Spleen (tissue), 11 donors: ENCODE data around the gene LUC7L. TPM values are rescaled to one million over a fixed set of nuclear protein-coding genes. Genes with fewer than 3 reads are reported as not detected.

Experiments used
- DNase-seq: peaks from one replicate; pipeline ENCODE4 v3.0.0-alpha.2; 2020
- H3K27ac ChIP-seq, 8 donors: fragments of 200-600 bp; sonication (generic) in 7 of 8; 1 replicate in 4 of 8; 2 replicates in 4 of 8; pipeline versions ENCODE4 v1.5.0 to v1.8.0; 2016 to 2021; ENCODE audit warnings: inconsistent platforms in 4 of 8, mild to moderate bottlenecking in 4 of 8, moderate library complexity in 1 of 8
- H3K27me3 ChIP-seq, 7 donors: fragments of 200-600 bp; sonication (generic) in 6 of 7; replicated peaks in 1 of 7; 1 replicate in 4 of 7; 2 replicates in 3 of 7; pipeline versions ENCODE4 v1.5.0 to v1.8.0; 2016 to 2021; ENCODE audit warnings: inconsistent platforms in 3 of 7, mild to moderate bottlenecking in 1 of 7
- H3K36me3 ChIP-seq, 6 donors: fragments of 200-600 bp; sonication (generic) in 5 of 6; 1 replicate in 4 of 6; 2 replicates in 2 of 6; pipeline versions ENCODE4 v1.5.0 to v1.8.0; 2016 to 2021; ENCODE audit warnings: inconsistent platforms in 2 of 6
- H3K4me1 ChIP-seq, 6 donors: fragments of 200-600 bp; sonication (generic) in 5 of 6; 1 replicate in 3 of 6; 2 replicates in 3 of 6; pipeline versions ENCODE4 v1.5.0 to v1.8.0; 2016 to 2021; ENCODE audit warnings: inconsistent platforms in 3 of 6
- H3K4me3 ChIP-seq, 8 donors: fragments of 200-600 bp; sonication (generic) in 7 of 8; 1 replicate in 4 of 8; 2 replicates in 4 of 8; pipeline versions ENCODE4 v1.5.0 to v1.8.0; 2016 to 2021; ENCODE audit warnings: inconsistent platforms in 4 of 8, mild to moderate bottlenecking in 4 of 8, moderate library complexity in 2 of 8
- H3K9me3 ChIP-seq, 8 donors: fragments of 200-600 bp; sonication (generic) in 7 of 8; 1 replicate in 4 of 8; 2 replicates in 4 of 8; pipeline versions ENCODE4 v1.5.0 to v1.8.0; 2016 to 2021; ENCODE audit warnings: inconsistent platforms in 4 of 8
- CTCF ChIP-seq, 11 experiments: fragments of 200-600 bp in 7 of 11; fragments of 450-650 bp in 4 of 11; sonication (generic) in 4 of 11; IDR thresholded peaks in 8 of 11; conservative IDR thresholded peaks in 3 of 11; 1 replicate in 7 of 11; 2 replicates in 4 of 11; pipeline versions ENCODE4 v1.4.0 to v1.8.0; 2016 to 2021; ENCODE audit warnings: antibody characterized with exemption in 11 of 11, inconsistent platforms in 4 of 11, mild to moderate bottlenecking in 1 of 11
- POLR2A ChIP-seq, 3 donors: fragments of 450-650 bp; IDR thresholded peaks; one replicate each; pipeline ENCODE4 v1.5.1; 2017; ENCODE audit warnings: antibody characterized with exemption in 3 of 3, mild to moderate bottlenecking in 1 of 3
- POLR2AphosphoS5 ChIP-seq, 3 donors: sonication (generic); formaldehyde crosslinking; IDR thresholded peaks; one replicate each; pipeline ENCODE4 v1.5.1; 2017; ENCODE audit warnings: antibody characterized with exemption in 3 of 3
- WGBS, 5 donors: extraction: QIAGEN DNeasy Blood & Tissue Kit in 3 of 5; methylation state at CpG; one replicate each; pipeline versions ENCODE4 v1.1.5 to v1.1.7; 2013 to 2018; 5-methylcytosine and 5-hydroxymethylcytosine counted together
- intact Hi-C: fragments of 100-400 bp; cut with DNase I; formaldehyde crosslinking; loops from one replicate; pipeline ENCODE4 v1.15.0; 2023; ENCODE audit warnings: low total_unique reads
- polyA plus RNA-seq, 3 donors: library from polyadenylated mRNA; stranded (reverse); fragments of 200-250 nt; gene quantifications; one replicate each; pipeline ENCODE4 v1.2.1, GENCODE V29; 2013
- total RNA-seq, 7 donors: library from RNA; depleted of rRNA in 3 of 7; stranded (reverse); fragments of >200 nt in 3 of 7; fragmentation: NEBNext Ultra II Directional in 4 of 7; extraction: Animal tissue kit (Norgen Biotek cat#: 25700) in 4 of 7; gene quantifications; one replicate each; pipeline versions ENCODE4 v1.1.0 to v1.2.1, GENCODE V29; 2016 to 2021
- donor health status: healthy with polysubstance abuse.
- donor health status: DM: no; HTN: no; CAD: no; lungs with moderate emphysema.
- donor health status: DM: no; HTN: no; CAD: no.
- donor health status: Bipolar disorder and iron deficiency.
- donor health status: healthy.
- donor health status: DM: no; HTN: no; CAD: no.
- donor health status: DM: yes; HTN: yes; CAD: no.

LUC7L gene
- total and polyA plus RNA-seq, 10 donors = 76.7 to 318 (median 108) TPM

DNA sequence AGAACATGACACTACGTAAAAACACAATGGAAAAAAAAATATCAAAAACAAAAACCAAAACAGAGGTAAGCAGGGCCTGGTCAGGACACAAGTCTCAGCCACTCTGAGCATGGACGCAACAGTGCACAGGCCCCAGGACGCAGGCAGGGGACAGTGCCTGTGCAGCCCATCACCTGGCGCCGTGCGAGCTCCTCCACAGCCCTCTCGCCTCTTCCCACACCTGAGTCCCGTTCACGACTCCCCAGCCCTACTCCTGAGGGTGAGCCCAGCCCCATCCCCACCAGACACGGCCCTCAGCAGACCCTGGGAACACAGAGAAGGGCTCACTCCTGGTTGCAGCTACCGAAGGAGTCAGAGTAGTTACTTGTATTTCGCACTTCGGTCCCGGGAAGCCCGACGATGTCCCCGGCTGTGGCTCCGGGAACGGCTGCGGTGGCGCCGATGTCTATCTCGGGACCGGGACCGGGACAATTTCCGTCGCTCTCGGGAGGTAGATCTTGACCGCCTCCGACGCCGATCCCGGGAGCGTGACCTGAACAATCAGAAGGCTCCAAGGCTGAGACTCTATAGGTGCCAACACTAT lies 39.6 kb downstream of the LUC7L start:
- no peak overlapping the region for H3K27ac ChIP-seq
- no peak for DNase-seq
- no peak overlapping the region for H3K4me3 ChIP-seq
- intact Hi-C loops = no loop called here
- H3K36me3 ChIP-seq = peaks cover 5 to 87% (median 76%) of the 10 kb centered on the region in 6 donors
- H3K9me3 ChIP-seq = no peaks in the 10 kb centered on the region
- H3K27me3 ChIP-seq = no peaks in the 10 kb centered on the region
- WGBS, 5 donors = 94 to 97% (median 97%) methylated on average over 34 of the region's 34 CpGs
- peak in 1 of 3 donors; percentile 60 for TF ChIP-seq POLR2AphosphoS5 (IDR thresholded peaks at IDR 0.05)
- TF ChIP-seq CTCF (IDR thresholded peaks at IDR 0.05 in 8 of 11, conservative IDR thresholded peaks at IDR 0.05 in 3 of 11) = no peak
- no peak for TF ChIP-seq POLR2A (IDR thresholded peaks at IDR 0.05)
- H3K4me1 ChIP-seq = no peaks in the 10 kb centered on the region

DNA sequence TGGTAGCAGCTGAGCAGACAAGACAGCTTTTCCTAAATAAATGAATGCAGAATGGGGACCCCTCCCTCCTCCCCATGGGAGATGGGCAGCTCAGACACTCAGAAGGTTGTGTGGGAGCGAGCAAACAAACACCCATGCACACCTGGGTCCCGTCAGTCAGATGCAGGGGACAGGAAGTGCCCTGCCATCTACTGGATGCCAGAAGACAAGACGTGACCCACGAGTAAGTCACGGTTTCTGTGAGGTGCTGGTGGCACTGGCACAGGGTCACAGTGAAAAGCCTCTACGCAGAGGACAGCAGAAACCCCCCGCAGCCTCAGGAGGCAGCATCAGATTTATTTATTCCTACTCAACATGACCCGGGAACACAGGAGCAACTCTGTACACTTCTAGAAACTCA lies 40.6 kb downstream of the LUC7L start:
- H3K27ac ChIP-seq = no peak overlapping the region
- H3K9me3 ChIP-seq = no peaks in the 10 kb centered on the region
- H3K27me3 ChIP-seq = no peaks in the 10 kb centered on the region
- no peak overlapping the region for H3K4me3 ChIP-seq
- WGBS, 5 donors = 61 to 70% (median 64%) methylated on average over 8 of the region's 8 CpGs
- intact Hi-C loops = no loop called here
- H3K36me3 ChIP-seq = peaks cover 5 to 77% (median 66%) of the 10 kb centered on the region in 6 donors
- TF ChIP-seq POLR2AphosphoS5 (IDR thresholded peaks at IDR 0.05) (no peak), POLR2A (IDR thresholded peaks at IDR 0.05) (no peak), CTCF (IDR thresholded peaks at IDR 0.05 in 8 of 11, conservative IDR thresholded peaks at IDR 0.05 in 3 of 11) (peak in 1 of 11 experiments; percentile 23)
- H3K4me1 ChIP-seq = no peaks in the 10 kb centered on the region
- no peak for DNase-seq

GRCh38 chr16:187330-187729 lies 41.9 kb downstream of the LUC7L start:
- DNase-seq = no peak
- TF ChIP-seq CTCF (IDR thresholded peaks at IDR 0.05 in 8 of 11, conservative IDR thresholded peaks at IDR 0.05 in 3 of 11) = no peak
- TF ChIP-seq POLR2AphosphoS5 (IDR thresholded peaks at IDR 0.05) = peak in 1 of 3 donors; percentile 42
- no peak for TF ChIP-seq POLR2A (IDR thresholded peaks at IDR 0.05)
- H3K27me3 ChIP-seq = no peaks in the 10 kb centered on the region
- WGBS, 5 donors = 95 to 97% (median 97%) methylated on average over 7 to 8 of the region's 8 CpGs
- H3K4me3 ChIP-seq = no peak overlapping the region
- H3K9me3 ChIP-seq = no peaks in the 10 kb centered on the region
- peaks cover 5 to 63% (median 52%) of the 10 kb centered on the region in 6 donors for H3K36me3 ChIP-seq
- H3K4me1 ChIP-seq = no peaks in the 10 kb centered on the region
- intact Hi-C loops = no loop called here
- H3K27ac ChIP-seq = no peak overlapping the region

- no peak for TF ChIP-seq POLR2A (IDR thresholded peaks at IDR 0.05)
- no peak for TF ChIP-seq POLR2AphosphoS5 (IDR thresholded peaks at IDR 0.05)
- DNase-seq = no peak
- Histone ChIP-seq H3K27ac (no peak overlapping the region), H3K4me3 (no peak overlapping the region), H3K9me3 (no peaks in the 10 kb centered on the region), H3K4me1 (peaks cover 7 to 11% (median 9%) of the 10 kb centered on the region in 6 donors), H3K36me3 (peaks cover under 1 to 47% (median 36%) of the 10 kb centered on the region in 6 donors), H3K27me3 (peaks cover 0 to 9% (median 6%) of the 10 kb centered on the region in 7 donors)
- WGBS, 5 donors = 79 to 92% (median 89%) methylated on average over 7 to 11 of the region's 11 CpGs
- intact Hi-C loops = no loop called here
Observed at GRCh38 chr16:185691-186090, 43.6 kb downstream of the LUC7L start.
